ENCODE measurements around the gene TMCC2.
"Not testable (repeated sequence)": the region's sequence is repeated elsewhere in the genome, so short reads cannot be mapped to it uniquely, and the experiment has no call there.

Gene TMCC2

DNA sequence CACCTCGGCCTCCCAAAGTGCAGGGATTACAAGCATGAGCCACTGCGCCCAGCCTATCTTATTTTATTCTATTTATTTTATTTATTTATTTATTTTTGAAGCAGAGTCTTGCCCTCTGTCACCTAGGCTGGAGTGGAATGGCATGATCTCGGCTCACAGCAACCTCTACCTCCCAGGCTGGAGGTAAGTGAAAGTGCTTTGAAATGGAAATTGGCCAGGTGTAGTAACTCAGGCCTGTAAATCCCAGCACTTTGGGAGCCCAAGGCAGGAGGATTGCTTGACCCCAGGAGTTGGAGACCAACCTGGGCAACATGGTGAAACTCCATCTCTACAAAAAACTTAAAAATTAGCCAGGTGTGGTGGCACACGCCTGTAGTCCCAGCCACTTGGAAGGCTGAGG, 11.2 kb upstream of the TMCC2 start:
- DNase-seq = no peak

DNA sequence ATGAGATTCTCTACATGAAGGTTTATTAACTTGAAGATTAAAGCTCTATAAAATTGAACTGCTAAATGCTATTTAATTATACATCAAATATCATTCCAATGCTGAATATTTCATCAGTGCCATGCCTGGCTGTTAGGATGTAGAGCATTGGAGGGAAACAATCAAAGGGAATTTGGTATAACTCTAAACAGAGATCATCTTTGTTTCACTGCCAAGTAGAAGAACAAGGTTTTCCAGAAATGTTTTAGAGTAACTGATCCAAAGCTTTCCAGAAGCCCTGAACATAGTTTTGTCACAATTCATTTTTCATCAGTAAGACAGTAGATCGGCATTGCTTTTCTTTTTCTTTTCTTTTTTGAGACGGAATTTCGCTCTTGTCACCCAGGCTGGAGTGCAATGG, 10.3 kb upstream of the TMCC2 start:
- no peak for DNase-seq

DNA sequence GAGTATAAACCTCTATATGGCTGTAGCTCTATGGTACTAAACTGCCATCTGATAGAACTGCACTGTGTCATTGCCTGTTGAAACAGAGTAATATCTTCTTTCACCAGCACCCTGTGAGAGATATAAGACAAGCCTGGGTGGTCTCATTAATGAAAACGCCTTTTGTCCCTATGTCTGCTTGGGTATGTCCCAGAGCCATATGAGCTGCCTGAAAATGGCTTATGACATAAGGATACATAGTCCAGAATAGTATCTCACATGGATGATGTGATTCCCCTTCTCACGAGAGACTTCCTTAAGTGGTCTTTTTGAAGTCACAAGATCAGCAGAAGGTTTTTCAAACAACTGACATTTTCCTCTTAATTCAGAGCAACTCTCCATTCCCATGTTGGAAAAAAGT, 7.3 kb upstream of the TMCC2 start:
- no peak for DNase-seq

DNA sequence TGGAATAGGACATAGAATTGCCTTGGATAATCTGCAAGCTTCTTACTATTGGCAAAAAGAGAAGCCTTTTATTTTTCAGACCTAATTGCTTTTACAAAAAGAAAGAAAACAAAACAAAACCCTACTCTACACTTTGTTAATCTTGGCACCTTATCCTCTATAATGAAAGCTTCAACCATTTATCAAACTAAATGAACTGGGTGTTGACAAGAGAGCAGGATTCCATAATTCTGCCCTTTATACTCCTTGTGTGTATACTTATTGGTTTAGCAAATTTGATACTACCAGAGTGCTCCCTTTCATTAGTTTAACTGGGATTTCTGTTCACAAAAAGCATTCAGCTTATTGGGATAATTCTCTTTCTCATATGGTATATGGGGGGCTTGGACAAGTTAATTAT, 3.0 kb upstream of the TMCC2 start:
- DNase-seq = no peak

DNA sequence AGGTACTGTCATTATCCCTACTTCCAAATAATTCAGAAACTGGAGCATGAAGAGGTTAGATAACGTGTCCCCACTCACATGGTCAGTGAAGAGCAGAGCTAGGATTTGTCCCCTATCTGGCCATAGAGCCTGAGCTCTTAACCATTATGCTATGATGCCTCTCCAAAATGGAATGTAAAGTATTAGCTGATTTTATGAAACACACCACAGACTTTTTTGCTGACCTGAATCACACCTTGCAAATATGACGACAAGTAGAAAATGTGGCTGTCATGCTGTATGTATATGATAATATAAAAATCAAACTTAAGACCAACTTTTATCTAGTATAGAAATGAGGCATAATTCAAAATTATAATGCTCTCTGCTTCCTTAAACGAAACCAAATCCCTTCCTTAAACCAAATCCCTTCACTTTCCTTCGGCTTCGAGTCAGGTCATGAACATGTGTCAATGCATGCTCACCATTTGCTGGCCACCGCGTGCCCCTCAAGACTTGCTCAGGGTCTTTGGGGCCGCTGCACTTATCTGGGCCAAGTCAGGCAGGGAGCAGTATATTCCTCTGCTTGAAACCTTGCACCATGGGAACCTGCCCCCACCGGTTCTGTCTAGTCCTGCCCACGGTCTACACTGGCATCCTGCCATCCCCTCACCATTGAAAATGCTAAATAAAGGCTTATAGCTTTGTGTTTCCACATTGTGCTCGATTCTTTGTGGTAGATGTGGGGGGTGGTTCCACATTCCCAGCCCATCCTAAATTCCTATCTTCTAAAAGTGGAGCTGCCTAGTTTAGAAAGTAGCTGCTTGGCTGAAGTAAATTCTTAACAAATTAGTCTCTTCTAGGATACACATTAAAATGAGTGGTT, 1.6 kb upstream of the TMCC2 start:
- DNase-seq = no peak

DNA sequence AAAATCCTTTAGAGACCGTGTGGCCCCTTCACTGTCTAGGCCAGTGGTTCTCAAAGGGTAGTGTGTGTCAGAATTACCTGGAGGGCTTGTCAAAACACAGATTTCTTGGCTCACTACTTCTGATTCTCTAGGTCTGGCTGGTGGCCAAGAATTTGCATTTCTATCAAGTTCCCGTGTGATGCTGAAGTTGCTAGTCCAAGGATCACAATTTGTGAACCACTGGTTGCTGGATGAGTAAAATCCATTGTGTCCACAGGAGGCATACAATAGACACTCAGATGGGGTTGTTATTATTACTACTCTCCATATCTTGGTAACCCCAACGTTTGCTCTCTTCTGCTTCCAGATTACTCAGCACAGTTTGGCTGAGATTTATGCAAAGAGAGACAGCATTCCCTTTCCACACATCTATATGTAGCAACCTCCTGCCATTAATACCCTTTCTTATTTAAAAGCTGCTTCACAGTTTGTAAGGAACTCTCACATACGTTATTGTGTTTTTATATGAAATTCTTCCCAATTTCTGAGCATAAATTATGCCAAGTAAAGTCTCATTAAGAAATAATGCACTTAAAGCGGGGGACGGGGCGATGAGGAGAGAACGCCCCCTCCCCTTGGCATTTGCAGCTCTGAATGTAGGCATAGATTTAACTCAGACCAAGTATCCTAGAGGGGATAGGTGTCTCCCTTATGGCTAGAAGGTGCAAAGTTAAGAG, 720 bp upstream of the TMCC2 start:
- DNase-seq = no peak

DNA sequence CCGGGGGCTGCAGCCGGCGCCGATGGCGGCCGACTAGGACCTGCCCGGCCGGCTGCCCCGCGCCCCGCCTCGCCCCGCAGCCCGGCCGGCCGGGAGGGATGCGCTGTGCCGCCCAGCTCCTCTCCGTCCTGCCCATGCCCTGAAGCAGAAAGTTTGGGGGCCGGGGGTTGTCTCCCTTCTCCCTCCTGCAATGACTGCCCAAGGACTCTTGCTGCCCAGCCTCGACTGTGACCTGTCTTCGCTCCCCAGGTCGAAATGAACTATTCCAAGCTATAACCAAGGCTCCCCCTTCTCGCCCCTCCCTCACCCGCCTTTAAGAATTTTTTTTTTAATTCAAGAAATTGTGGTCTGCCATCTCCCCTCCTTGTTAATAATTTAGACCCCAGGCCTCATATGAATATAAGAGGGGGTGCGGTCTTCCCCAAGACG, 361 bp downstream of the TMCC2 start:
- DNase-seq = no peak

DNA sequence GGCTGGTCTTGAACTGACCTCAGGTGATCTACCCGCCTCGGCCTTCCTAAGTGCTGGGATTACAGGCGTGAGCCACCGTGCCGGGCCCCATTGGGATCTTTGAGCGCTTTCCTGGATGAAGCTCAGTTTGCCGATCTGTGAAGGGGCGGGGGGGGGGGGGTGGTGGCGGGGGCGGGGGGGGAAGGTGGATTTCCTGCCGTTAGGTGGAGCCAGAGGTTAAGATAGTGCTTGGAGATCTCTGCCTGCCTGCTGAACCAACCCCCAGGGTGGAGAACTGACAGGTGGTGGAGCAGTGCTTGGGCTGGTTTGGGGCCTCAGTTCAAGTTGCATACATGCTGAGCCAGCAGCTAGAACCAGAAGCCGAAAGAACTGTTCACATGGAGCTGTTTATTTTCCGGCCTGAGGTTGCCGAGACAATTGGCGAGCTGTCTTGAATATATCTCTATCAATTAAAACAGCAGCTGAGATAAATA, 1.7 kb downstream of the TMCC2 start:
- no peak for DNase-seq

DNA sequence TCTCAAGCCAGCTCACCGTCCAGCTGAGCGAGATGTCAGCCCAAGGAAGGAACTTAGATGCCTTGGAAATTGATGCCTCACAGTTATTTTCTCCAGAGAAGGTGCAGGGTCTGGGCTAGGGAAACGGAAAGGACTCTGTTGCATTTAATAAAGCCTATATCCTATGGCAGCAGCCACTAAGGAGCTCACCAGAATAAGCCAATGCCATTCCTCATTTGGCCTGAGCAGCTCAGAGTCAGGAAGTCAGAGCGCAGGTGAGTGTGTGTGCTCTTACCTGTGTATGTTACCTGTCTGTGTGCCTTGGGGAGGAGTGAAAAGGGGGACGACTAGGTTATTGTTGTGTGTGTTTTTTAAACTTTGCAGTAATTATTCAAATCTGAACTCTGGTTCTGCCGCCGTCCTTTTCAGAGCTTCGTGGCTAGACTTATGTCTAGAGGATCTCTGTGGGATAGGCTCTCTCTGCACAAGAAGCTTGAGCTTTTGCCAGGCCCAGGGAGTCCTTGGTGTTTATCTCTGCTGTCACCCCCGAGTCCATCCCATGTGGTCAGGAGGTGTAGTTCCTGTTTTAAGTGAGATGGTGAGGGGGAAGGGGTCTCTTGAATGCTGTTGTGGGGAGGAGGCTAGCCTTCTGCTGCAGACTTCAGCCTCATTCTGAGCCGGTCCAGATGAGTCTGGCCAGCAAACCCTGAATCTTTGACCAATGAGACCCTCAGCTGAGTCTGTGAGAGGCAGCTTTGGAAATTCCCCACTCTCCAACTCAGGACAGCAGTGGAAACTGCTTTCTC, 2.4 kb downstream of the TMCC2 start:
- DNase-seq = no peak

DNA sequence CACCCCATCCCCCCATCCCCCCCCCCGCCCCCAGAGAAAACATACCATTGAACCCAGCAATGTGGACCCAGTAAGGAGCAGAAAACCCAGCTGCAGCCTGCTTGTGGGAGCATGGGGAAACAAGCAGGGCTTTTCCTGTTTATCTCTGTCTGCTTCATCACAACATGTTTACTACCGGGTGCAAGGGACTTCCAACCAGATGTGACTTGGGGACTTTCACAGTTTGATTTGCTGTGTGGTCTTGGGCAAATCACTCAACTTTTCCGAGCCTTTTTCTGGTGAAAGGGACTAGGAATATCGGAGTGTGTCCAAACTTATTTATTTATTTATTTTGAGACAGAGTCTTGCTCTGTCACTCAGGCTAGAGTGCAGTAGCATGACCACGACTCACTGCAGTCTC, 3.2 kb downstream of the TMCC2 start:
- no peak for DNase-seq

DNA sequence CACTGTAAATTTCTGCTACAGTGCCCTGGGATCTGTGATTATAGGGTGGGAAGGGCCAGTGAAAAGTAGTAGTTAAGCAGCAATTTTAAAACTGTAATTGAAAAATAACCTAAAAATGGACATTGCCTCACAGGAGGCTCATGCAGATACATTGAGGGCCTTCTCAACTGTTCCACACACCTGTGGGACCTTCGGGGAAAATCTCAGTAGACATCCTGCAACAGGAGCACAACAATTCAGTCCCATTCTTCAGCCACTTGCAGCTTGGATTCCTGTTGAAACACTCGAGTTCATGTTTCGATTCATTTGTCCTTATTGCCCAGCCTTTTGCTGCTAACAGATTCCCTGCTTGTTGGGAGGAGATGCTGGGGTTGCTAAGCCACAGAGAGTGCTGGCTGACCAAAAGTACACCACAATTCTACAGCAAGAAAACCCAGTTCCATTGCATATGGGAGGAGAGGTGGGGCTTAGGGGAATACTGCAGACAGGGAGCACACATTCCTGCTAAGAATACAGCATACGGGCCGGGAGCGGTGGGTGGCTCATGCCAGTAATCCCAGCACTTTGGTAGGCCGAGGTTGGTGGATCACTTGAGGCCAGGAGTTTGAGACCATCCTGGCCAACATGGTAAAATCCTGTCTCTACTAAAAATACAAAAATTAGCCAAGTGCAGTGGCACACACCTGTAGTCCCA, 4.5 kb downstream of the TMCC2 start:
- no peak for DNase-seq

DNA sequence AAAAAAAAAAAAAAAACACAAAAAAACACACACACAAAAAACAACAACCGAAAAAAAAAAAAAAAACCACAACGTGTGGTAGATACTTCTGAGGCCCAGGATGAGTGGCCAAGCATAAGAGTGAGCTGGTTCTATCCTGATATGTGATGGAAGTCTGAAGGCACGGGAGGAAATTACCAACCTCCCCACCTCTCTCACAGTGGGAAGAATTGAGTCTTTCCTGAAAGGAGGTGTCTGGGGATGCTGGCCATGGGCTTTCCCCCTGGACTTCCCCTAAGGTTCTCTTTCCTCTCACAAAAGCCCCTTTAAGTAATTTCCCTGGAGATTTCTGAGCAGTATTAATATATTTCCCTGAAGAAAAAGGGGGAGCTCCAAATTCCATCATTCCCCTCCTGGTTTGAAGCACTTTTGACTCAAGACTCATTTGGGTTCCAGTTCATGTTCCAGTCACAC, 5.2 kb downstream of the TMCC2 start:
- DNase-seq = no peak

DNA sequence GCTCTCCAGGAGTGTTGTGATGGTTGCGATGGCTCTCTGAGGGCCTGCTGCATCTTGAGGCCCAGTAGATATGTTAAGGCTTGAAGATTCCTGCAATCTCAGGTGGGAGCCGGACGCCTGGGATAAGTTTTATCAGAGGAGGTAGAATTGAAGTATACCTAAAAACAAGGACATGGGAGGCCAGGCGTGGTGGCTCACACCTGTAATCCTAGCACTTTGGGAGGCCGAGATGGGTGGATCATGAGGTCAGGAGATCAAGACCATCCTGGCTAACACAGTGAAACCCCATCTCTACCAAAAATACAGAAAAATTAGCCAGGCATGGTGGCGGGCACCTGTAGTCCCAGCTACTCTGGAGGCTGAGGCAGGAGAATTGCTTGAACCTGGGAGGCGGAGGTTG, 6.2 kb downstream of the TMCC2 start:
- DNase-seq = not testable (repeated sequence)

DNA sequence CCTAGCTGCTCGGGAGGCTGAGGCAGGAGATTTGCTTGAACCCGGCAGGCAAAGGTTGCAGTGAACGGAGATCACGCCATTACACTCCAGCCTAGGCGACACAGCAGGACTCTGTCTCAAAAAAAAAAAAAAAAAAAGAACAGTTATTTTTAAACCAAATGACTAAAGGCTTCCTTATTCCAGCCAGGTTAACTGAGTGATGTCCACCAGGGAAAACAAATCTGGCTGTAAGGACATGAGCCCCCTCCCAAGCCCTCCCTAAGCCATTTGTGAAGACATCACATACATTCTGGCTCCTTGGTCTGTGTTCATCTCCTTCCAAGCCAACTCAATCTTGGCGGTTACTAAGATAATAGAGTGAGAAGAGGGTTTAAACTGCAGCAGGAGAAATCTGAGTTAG, 8.2 kb downstream of the TMCC2 start:
- DNase-seq = no peak

DNA sequence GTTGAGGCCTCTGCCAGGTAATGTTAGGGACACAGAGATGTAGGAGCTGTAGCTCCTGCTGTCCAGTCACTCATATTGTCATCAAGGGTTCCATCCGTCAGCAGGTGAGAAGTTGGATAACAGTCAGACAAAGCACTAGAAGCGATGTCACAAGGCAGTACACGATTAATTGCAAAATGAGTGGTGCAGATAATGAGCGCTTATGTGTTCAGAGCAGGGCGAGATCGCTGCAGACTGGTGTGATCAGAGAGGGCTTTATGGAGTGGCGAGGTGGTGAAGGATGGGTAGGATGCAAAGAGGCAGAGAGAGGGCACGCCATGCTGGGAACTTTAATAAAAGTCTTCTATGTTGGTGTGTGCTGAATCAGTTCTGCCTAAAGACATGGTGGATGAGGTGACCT, 8.8 kb downstream of the TMCC2 start:
- DNase-seq = no peak

DNA sequence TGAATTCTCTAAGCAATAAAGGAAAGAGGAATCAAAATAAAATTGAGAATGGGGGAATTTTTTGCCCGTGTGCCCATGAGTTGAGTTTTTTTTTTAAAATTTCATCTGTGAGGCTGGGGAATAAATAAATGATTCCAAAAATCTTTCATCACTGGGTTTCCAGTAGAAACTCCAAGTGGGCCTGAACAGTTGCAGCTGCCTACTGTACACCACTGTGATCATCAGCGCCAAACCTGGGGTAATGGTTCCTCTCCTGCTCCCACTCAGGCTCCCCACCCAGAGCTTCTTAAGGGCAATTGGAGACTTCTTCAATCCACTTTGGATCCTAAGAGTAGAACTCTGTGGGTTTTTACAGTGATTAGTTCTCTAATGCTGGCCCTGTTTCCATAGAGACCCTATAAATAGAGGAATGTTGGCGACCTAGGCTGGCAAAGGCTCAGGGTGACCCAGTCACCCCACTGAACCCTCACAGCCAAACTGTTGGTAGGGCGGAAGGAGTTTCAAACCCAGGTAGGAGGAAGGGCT, 9.3 kb downstream of the TMCC2 start:
- no peak for DNase-seq

DNA sequence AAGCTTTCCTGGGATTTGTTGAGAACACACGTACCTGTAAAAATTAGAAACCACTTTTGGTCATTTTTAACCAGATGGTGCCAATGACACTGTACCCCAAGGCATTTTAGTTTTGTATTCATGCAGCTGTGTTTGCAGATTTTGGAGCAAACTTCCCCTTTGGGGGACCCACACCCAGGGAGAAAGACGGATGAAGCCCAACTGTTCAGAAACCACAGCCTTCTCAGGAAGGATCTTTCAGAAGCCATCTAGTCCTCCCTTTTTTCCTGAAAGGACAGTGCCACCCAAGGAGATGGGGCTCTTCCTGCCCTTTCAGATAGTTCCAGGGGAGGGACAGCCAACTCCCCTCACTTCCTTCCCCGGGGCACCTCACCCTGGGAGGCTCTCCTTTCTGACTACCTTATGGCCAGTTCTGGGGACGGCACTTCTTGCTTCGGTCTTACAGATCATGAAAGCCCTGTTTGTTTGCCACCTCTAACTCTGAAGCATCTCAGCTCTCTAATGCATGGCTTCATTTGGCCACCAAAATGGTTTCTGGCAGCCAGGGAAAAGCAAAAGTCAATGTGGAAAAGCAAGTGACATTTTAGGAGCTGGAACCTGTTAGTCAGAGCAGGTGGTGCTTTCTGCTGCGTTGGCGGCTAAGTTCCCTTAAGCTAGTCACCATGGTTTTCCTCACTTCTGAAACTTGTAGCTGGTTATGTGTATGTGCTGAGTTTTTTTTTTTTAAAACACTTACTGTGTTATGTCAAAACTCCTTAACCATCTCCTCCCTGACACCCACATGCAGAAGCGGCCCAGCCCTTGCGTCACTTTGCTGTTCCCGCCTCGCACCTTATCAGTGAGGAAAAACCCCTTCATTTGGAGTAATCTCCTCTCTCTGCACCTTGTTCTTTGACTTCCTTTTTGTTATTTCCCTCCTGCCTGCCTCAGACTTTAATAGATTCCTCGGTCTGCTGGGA, 10.1 kb downstream of the TMCC2 start:
- DNase-seq = no peak

DNA sequence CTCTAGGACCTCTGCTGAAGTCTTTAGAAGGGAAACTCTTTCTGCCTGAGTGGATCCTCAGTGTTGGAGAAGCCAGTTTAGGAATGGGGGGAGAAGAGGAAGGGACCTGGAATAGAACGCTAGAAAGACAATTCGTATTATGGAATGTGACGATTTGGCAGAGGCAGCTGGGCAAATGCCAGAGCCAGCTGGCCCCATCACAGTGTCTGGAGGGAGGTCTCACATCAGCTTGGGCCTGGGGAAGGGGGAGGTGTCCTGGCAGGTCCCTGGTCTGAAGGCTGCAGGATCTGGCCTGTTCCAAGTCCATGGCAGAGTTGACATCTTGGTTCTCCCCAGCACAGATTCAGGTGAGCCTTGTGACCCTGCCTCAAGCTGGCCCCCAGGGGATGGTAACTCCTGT, 11.3 kb downstream of the TMCC2 start:
- no peak for DNase-seq

DNA sequence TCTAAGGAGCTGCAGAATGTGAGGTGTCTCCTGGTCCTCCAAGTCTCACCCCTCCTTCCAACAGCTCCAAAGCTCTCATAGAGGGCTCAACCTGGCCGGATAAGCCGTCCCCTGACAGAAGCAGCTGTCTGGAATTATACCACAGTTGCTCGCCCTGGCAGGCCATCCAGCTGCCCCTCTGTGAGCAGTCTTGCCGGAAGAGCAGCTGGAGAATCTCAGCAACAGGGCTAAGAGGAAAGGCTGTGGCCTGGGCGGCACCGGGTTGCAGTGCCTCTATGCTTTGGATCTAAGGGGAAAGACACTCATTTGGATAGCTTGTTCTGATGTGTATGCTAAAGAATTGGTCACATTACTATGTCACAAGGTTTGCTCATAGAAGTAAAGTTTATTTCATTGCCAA, 12.4 kb downstream of the TMCC2 start:
- no peak for DNase-seq

DNA sequence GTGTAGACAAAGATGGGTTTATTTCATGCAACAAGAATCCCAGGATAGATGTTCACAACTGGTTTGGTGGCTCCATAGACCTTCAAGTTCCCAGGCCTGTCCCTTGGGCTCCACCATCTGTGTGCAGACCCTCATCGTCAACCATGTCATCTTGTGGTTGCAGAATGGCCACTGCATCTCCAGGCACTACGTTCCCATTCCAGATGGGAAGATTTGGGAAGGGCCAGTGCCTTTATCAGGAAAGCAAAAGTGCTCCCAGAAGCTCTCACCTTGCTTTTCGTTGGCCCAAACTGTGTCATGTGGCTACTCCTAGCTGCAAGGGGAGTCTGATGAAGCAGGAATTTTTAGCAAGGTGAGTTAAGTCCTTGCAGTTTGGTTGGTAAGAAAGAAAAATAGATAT, 12.8 kb downstream of the TMCC2 start:
- no peak for DNase-seq

DNA sequence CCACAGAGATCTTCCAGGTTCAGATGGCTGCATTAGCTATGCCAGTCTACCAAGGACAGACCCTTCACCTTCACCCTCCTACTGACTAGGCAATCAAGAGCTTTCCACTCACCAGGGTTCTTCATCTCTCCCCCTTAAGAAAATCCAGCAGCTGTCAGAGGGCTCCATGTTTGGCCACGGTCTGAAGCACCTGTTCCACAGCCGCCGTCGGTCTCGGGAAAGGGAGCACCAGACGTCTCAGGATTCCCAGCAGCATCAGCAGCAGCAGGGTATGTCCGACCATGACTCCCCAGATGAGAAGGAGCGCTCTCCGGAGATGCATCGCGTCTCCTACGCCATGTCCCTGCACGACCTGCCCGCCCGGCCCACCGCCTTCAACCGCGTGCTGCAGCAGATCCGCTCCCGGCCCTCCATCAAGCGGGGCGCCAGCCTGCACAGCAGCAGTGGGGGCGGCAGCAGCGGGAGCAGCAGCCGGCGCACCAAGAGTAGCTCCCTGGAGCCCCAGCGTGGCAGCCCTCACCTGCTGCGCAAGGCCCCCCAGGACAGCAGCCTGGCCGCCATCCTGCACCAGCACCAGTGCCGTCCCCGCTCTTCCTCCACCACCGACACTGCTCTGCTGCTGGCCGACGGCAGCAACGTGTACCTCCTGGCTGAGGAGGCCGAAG, 13.8 kb downstream of the TMCC2 start:
- no peak for DNase-seq

All from cortex of kidney (tissue), 1 donor.